Measurements from ENCODE around the gene CHI3L1. TPM values are rescaled to one million over a fixed set of nuclear protein-coding genes. Genes with fewer than 3 reads are reported as not detected.

Gene CHI3L1
- total and polyA plus RNA-seq, 9 donors = 4.0 to 70.5 (median 6.8) TPM; not detected in 1

Other genes with a start within 250 kb of the CHI3L1 start
- gene ADIPOR1, start 228.4 kb downstream of the CHI3L1 start, total RNA-seq = 10 to 100 TPM; 39.7 to 67.9 (median 49.7) TPM
- gene ADIPOR1, start 228.4 kb downstream of the CHI3L1 start, polyA plus RNA-seq = 100 to 1,000 TPM in 1 of 2 donors, 10 to 100 TPM in 1; 45.6 to 119 TPM
- gene CYB5R1, start 219.4 kb downstream of the CHI3L1 start, total RNA-seq = 10 to 100 TPM; 39.3 to 61.6 (median 52.5) TPM
- gene CYB5R1, start 219.4 kb downstream of the CHI3L1 start, polyA plus RNA-seq = 10 to 100 TPM; 46.8 to 82.5 TPM
- gene TMEM183A, start 179.3 kb downstream of the CHI3L1 start, total RNA-seq = 10 to 100 TPM; 42.0 to 67.4 (median 46.6) TPM
- 10 to 100 TPM; 44.0 to 72.4 TPM for gene TMEM183A, start 179.3 kb downstream of the CHI3L1 start, polyA plus RNA-seq
- gene PPFIA4, start 160.2 kb downstream of the CHI3L1 start, total RNA-seq = 1 to 10 TPM; 1.0 to 2.6 (median 1.6) TPM
- under 1 TPM; 0.35 to 0.53 TPM for gene PPFIA4, start 160.2 kb downstream of the CHI3L1 start, polyA plus RNA-seq
- not detected for gene MYOG, start 100.7 kb downstream of the CHI3L1 start, total RNA-seq
- gene MYOG, start 100.7 kb downstream of the CHI3L1 start, polyA plus RNA-seq = not detected
- 1 to 10 TPM in 1 of 7 donors, under 1 TPM in 6; 0.15 to 1.3 (median 0.70) TPM for gene ADORA1, start 59.0 kb downstream of the CHI3L1 start, total RNA-seq
- under 1 TPM; 0.17 to 0.27 TPM for gene ADORA1, start 59.0 kb downstream of the CHI3L1 start, polyA plus RNA-seq
- gene MYBPH, start 10.9 kb downstream of the CHI3L1 start, total RNA-seq = under 1 TPM in 3 of 7 donors, not detected in 4; 0.10 to 0.27 (median 0.23) TPM
- under 1 TPM in 1 of 2 donors, not detected in 1; 0.04 TPM for gene MYBPH, start 10.9 kb downstream of the CHI3L1 start, polyA plus RNA-seq
- 10 to 100 TPM in 1 of 7 donors, 1 to 10 TPM in 1, under 1 TPM in 2, not detected in 3; 0.08 to 26.9 (median 0.77) TPM for gene CHIT1, start 43.0 kb upstream of the CHI3L1 start, total RNA-seq
- 1 to 10 TPM in 1 of 2 donors, under 1 TPM in 1; 0.50 to 7.0 TPM for gene CHIT1, start 43.0 kb upstream of the CHI3L1 start, polyA plus RNA-seq
- gene BTG2, start 118.8 kb upstream of the CHI3L1 start, total RNA-seq = 100 to 1,000 TPM; 124 to 395 (median 220) TPM
- gene BTG2, start 118.8 kb upstream of the CHI3L1 start, polyA plus RNA-seq = 100 to 1,000 TPM; 113 to 167 TPM
- 100 to 1,000 TPM; 110 to 158 (median 137) TPM for gene FMOD, start 164.4 kb upstream of the CHI3L1 start, total RNA-seq
- 100 to 1,000 TPM; 116 to 175 TPM for gene FMOD, start 164.4 kb upstream of the CHI3L1 start, polyA plus RNA-seq

Data from ovary (tissue), 9 donors.